Medulla oblongata (tissue), 1 donor: ENCODE measurements around the gene EHD2.
A peak's percentile ranks its signal among the peaks of the same experiment; 100 is the strongest.
"Not testable (repeated sequence)": the region's sequence is repeated elsewhere in the genome, so short reads cannot be mapped to it uniquely, and the experiment has no call there.

Experiments
- DNase-seq: peaks from one replicate; pipeline ENCODE4 v3.0.0-alpha.2; 2015; ENCODE audit errors: extremely low spot score

The EHD2 gene

GRCh38 chr19:47749326-47749725 is 36.1 kb downstream of the EHD2 start:
- no peak for DNase-seq

- DNase-seq, result no peak
Observed at GRCh38 chr19:47750752-47751151, 37.5 kb downstream of the EHD2 start.

DNA sequence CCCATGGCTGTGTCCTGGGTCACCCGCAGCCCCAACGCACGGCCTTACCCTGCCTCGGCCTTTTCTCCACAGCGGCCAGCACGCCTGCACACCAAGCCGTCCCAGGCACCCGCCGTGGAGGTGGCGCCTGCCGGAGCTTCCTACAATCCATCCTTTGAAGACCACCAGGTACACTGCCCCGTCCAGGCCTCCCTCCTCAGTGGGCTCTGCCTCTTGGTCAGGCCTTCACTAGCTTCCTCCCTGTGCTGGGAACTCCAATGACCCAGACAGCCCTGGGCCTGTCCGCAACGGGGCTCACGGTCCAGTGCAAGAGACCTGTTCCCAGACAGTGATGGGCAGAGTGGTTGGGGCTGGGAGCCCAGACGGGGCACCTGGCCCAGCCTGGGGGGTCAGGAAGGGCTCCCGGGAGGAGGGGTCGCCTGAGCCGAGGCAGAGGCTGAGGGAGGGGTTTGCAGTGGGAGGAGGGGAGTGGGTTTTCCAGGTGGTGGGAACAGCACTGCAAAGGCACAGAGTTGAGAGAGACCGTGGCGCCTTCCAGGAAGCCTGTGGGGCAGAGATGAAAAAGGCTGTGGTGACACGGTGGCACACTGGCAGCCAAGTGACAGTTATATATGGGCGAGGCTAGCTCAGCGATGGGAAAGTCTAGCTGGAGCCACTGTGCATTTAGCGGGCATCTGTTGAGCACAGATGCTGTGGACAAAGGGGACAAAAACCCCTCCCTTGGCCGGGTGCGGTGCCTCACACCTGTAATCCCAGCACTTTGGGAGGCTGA is 39.4 kb downstream of the EHD2 start:
- DNase-seq, result no peak

GRCh38 chr19:47754206-47755064 is 41.2 kb downstream of the EHD2 start:
- no peak for DNase-seq

DNA sequence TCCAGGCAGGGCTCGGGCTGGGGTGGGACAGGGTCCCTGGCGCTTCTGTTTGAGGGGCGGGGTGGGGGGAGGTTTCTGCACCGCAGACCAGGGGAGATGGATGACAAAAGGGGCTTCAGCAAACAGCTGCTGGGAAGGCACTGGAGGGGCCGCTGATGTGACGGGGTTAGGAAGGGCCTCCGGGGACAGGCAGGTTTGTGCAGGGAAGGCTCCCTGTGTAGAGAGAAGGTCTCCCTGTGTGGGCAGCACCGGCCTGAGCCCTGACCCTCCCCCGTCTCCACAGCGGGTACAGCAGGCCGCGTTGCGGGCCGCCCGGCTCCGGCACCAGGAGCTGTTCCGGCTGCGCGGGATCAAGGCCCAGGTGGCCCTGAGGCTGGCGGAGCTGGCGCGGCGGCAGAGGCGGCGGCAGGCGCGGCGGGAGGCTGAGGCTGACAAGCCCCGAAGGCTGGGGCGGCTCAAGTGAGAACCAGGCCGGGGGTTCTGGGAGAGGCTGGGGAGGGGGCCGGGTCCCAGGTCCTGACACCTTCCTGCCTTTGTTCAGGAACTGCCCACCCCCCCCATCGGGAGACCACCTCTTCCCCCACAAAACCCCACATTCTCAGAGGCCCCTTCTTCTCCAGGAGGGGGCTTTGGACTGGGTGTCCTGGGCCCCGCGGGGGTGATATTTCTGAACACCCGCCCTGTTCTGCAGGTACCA is 42.0 kb downstream of the EHD2 start:
- DNase-seq, result no peak

- no peak for DNase-seq
Observed at GRCh38 chr19:47755762-47756626, 42.8 kb downstream of the EHD2 start.

GRCh38 chr19:47756627-47756929 is 43.4 kb downstream of the EHD2 start:
- DNase-seq, result no peak

GRCh38 chr19:47756953-47757608 is 43.9 kb downstream of the EHD2 start:
- DNase-seq, result no peak

DNA sequence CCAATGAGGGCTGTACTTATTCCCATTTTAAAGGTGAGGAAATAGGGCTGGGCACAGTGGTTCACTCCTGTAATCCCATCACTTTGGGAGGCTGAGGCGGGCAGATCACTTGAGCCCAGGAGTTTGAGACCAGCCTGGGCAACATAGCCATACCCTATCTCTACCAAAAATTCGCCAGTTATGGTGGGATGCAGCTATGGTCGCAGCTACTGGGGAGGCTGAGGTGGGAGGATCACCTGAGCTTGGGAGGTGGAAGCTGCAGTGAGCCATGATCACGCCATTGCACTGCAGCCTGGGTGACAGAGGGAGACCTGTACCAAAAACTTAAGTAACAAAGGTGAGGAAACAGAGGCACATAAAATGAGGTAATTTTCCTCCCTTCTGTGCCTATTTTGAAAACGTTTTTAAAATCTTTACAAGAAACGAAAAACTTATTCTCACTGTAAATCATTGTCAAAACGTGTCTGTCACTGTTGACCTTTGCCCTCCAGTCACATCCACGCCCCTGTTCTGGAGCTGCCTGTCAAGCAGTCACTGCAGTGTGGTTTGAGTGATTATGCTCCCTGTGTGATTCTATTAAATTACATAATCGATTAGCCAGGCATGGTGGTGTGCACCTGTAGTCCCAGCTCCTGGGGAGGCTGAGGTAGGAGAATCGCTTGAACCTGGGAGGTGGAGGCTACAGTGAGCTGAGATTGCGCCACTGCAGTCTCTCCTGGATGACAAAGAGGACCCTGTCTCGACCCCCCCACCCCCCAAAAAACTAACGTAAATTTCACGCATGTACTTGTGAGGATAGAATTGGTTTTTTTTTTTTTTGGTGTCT is 44.6 kb downstream of the EHD2 start:
- no peak for DNase-seq

DNA sequence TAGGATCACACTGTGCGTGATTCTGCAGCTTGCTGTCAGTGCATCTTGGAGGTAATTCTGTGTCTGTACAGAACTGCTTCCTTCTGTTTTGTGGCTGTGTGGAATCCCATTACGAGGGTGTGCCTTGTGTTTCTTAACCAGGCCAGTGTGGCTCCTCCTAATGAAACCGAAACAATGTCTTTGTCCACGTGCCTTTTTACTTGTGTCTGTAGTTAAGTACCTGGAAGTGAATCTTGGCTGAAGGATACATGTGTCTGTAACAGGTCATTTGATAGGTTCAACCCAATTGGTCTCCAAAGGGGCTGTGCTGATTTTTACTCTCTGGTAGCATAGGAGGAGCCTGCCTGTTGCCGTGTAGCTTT is 45.2 kb downstream of the EHD2 start:
- DNase-seq, result no peak

- no peak for DNase-seq
Observed at GRCh38 chr19:47760632-47760999, 47.4 kb downstream of the EHD2 start.

- DNase-seq, result no peak
Observed at GRCh38 chr19:47761566-47761965, 48.3 kb downstream of the EHD2 start.

- DNase-seq, result no peak
Observed at GRCh38 chr19:47762151-47762550, 48.9 kb downstream of the EHD2 start.

GRCh38 chr19:47762615-47763308 is 49.5 kb downstream of the EHD2 start:
- DNase-seq, result no peak

DNA sequence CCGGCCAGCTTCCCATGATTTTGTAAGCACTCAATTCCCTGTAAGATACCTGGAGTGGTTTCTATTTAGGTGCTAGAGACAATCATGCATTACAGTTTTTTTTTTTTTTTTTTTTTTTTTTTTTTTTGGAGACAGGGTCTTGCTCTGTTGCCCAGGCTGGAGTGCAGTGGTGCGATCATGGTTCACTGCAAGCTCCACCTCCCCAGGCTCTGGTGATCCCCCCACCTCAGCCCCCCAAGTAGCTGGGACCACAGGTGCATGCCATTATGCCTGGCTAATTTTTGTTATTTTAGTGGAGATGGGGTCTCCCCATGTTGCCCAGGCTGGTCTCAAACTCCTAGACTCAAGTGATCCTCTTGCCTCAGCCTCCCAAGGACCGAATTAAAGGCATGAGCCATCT is 51.5 kb downstream of the EHD2 start:
- DNase-seq, result not testable (repeated sequence)

DNA sequence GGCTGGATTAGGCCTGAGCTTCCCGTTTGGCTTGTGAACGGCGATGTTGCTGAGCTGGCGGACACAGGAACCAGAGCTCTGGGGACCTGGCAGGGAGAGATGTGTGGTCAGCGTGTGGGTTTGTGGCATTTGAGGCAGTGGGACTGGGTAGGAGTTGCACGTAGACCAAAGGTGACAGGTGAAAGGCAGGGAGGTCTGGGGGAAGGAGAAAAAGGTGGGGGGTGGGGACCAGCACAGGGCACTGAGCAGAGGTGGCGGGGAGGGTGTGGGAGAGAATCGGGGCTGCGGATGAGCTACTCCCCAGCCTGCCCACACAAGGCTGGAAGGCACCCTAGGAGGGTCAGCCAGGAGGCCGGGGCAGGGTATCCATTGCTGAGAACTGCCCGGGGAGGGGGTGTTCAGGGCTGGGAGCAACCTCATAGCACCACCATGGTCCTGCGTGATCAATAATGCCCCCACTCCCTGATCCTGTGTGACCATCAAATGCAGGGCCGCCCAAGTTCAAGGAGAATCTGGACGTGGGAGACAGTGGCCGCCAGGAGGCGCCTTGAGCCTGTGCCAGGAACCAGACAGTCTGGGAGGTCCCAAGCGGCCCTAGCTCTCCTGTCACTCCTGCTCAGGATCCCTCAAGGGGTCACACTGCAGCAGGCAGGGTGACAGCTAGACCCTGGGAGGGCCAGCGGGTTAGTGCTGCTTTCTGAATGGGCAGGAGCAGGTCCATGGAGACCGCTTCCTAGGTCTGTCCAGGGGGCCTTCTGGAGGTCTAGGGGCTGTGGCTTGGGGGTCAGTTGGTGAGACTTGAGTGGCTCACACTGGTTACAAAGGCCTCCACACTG is 52.5 kb downstream of the EHD2 start:
- peak; percentile 76 for DNase-seq

- DNase-seq, result no peak
Observed at GRCh38 chr19:47766359-47766620, 53.1 kb downstream of the EHD2 start.

DNA sequence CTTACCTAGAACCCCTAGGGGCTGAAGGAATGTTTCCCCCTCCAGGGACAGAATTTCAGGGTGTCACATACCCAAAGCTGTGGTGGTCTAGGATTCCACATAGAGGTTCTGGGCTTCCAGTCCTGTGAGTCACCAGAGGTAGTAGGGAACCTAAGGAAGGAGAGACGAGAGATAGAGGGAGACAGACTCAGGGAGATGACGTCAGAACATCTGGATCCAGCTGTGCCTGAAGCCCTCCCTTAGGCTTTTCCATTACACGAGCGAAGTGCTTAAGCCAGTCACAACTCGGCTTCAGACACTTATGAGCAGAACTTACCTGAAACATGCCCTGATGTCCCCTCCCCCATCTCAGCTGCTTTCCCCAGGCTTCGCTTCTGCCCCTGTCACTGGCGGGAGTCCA is 53.4 kb downstream of the EHD2 start:
- DNase-seq, result no peak

- DNase-seq, result no peak
Observed at GRCh38 chr19:47767349-47767748, 54.1 kb downstream of the EHD2 start.
